DOHH2 (cell line): ENCODE data around the gene DEDD.

ENCODE experiments used
- CTCF ChIP-seq: fragments of 200-600 bp; sonication (generic); IDR thresholded peaks from one replicate; pipeline ENCODE4 v1.5.1; 2014; ENCODE audit warnings: antibody characterized with exemption, mild to moderate bottlenecking, low read depth, low read length; ENCODE audit not compliant: poor library complexity, severe bottlenecking
- EZH2phosphoT487 ChIP-seq: fragments of 200-600 bp; sonication (generic); IDR thresholded peaks from 2 replicates; pipeline ENCODE4 v1.6.1; 2017; ENCODE audit warnings: borderline replicate concordance, mild to moderate bottlenecking, antibody characterized with exemption, low read length, moderate library complexity, mixed read lengths

GRCh38 chr1:161171696-161172095 is 39.2 kb upstream of the DEDD start:
- TF ChIP-seq CTCF (no peak), EZH2phosphoT487 (no peak)
